ENCODE data around the gene KRTAP10-11. TPM values are rescaled to one million over a fixed set of nuclear protein-coding genes. Genes with fewer than 3 reads are reported as not detected.

KRTAP10-11 gene
- total RNA-seq, 1 donor from 2014 or later, result not detected

DNA sequence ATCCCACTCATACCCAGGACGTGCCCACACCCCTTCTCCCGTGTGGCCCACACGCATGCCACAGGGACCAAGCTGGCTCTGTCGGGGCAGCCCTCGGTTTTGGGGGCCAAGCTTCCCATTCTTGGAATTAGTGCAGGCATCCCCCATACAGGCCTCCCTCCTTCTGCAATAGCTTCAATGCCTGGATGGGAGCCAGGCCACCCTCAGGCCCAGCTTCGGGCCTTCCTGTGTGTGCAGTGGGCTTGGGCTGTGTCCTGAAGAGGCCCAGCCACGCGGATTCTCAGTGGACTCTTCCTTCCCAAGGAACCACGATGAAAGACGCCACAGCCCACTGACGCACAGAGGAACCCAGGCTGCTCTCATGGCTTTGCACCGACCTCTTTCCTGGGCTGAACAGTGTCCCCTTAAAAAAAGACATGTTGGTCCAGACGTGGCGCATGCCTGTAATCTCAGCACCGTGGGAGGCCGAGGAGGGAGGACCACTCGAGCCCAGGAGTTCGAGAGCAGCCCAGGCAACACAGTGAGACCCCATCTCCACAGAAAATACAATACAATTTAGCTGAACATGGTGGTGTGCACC is 3.4 kb downstream of the KRTAP10-11 start:
- H3K4me3 ChIP-seq (ENCODE audit: low read depth, low read length), result no peak overlapping the region
- no peaks in the 10 kb centered on the region for H3K27me3 ChIP-seq (ENCODE audit: control insufficient read depth, insufficient read depth, low read length)
- H3K36me3 ChIP-seq (ENCODE audit: control insufficient read depth, insufficient read depth, low read length), result no peaks in the 10 kb centered on the region
- no peak for DNase-seq (ENCODE audit: low read depth)
- TF ChIP-seq, protein P1, sequence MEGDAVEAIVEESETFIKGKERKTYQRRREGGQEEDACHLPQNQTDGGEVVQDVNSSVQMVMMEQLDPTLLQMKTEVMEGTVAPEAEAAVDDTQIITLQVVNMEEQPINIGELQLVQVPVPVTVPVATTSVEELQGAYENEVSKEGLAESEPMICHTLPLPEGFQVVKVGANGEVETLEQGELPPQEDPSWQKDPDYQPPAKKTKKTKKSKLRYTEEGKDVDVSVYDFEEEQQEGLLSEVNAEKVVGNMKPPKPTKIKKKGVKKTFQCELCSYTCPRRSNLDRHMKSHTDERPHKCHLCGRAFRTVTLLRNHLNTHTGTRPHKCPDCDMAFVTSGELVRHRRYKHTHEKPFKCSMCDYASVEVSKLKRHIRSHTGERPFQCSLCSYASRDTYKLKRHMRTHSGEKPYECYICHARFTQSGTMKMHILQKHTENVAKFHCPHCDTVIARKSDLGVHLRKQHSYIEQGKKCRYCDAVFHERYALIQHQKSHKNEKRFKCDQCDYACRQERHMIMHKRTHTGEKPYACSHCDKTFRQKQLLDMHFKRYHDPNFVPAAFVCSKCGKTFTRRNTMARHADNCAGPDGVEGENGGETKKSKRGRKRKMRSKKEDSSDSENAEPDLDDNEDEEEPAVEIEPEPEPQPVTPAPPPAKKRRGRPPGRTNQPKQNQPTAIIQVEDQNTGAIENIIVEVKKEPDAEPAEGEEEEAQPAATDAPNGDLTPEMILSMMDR (IDR thresholded peaks at IDR 0.05; ENCODE audit: insufficient read depth, low read length, poor library complexity, severe bottlenecking), result no peak

DNA sequence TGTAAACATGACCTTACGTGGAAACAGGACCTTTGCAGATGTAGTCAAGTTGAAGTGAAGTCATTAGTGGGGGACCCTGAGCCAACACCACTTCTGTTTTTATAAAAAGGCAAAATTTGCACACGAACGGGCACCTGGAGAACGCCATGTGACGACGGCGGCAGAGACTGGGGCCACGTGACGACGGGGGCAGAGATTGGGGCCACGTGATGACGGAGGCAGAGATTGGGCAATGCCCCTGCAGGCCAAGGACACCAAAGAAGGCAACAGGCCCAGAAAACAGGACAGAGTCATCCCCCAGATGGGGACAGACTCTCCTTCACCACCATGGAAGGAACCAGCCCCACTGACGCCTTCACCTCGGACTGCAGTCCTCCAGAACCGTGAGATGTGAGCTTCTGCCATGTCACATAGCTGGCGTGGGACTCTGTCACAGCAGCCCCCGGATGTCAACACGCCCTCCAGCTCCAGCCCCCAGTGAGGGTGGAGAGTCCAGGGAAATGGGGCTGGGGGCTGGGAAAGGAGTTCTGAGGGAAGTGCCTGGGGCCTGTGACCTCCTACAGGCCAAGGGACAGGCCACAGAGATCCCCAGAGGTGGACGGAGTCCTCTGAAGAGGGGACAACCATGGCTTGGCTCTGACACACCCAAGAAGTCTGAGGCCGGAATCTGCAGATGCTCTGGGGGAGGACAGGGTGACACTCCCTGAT is 4.2 kb downstream of the KRTAP10-11 start:
- DNase-seq (ENCODE audit: low read depth), result no peak
- no peaks in the 10 kb centered on the region for H3K27me3 ChIP-seq (ENCODE audit: control insufficient read depth, insufficient read depth, low read length)
- no peaks in the 10 kb centered on the region for H3K36me3 ChIP-seq (ENCODE audit: control insufficient read depth, insufficient read depth, low read length)
- TF ChIP-seq, protein P1 (IDR thresholded peaks at IDR 0.05; ENCODE audit: insufficient read depth, low read length, poor library complexity, severe bottlenecking), result no peak
- H3K4me3 ChIP-seq (ENCODE audit: low read depth, low read length), result no peak overlapping the region

- H3K27me3 ChIP-seq (ENCODE audit: control insufficient read depth, insufficient read depth, low read length), result no peaks in the 10 kb centered on the region
- no peak for DNase-seq (ENCODE audit: low read depth)
- TF ChIP-seq, protein P1 (IDR thresholded peaks at IDR 0.05; ENCODE audit: insufficient read depth, low read length, poor library complexity, severe bottlenecking), result no peak
These were observed 4.9 kb downstream of the KRTAP10-11 start for GRCh38 chr21:44650973-44651675.

GRCh38 chr21:44653123-44653522 is 6.9 kb downstream of the KRTAP10-11 start:
- DNase-seq (ENCODE audit: low read depth), result no peak
- Histone ChIP-seq H3K36me3 (ENCODE audit: control insufficient read depth, insufficient read depth, low read length) (no peaks in the 10 kb centered on the region), H3K4me3 (ENCODE audit: low read depth, low read length) (no peak overlapping the region), H3K27me3 (ENCODE audit: control insufficient read depth, insufficient read depth, low read length) (no peaks in the 10 kb centered on the region)
- TF ChIP-seq, protein P1 (IDR thresholded peaks at IDR 0.05; ENCODE audit: insufficient read depth, low read length, poor library complexity, severe bottlenecking), result no peak

More at GRCh38 chr21:44650973-44651675, 4.9 kb downstream of the KRTAP10-11 start:
- H3K4me3 ChIP-seq (ENCODE audit: low read depth, low read length), result no peak overlapping the region
- no peaks in the 10 kb centered on the region for H3K36me3 ChIP-seq (ENCODE audit: control insufficient read depth, insufficient read depth, low read length)

- TF ChIP-seq, protein P1 (IDR thresholded peaks at IDR 0.05; ENCODE audit: insufficient read depth, low read length, poor library complexity, severe bottlenecking), result no peak
- H3K27me3 ChIP-seq (ENCODE audit: control insufficient read depth, insufficient read depth, low read length), result no peaks in the 10 kb centered on the region
- no peak for DNase-seq (ENCODE audit: low read depth)
- no peaks in the 10 kb centered on the region for H3K36me3 ChIP-seq (ENCODE audit: control insufficient read depth, insufficient read depth, low read length)
- H3K4me3 ChIP-seq (ENCODE audit: low read depth, low read length), result no peak overlapping the region
These were observed 7.7 kb downstream of the KRTAP10-11 start for GRCh38 chr21:44653656-44654575.
